Measurements from ENCODE around the gene WIZ. TPM values are rescaled to one million over a fixed set of nuclear protein-coding genes. Genes with fewer than 3 reads are reported as not detected.

The WIZ gene
- total and polyA plus RNA-seq, 2 of the 4 experiments (the other 2 are of a cell fraction) = 0.90 to 27.1 TPM

GRCh38 chr19:15400521-15401396 lies 49.0 kb downstream of the WIZ start:
- Histone ChIP-seq H3K4ac (ENCODE audit: low read depth, low read length) (no peak overlapping the region), H3K56ac (ENCODE audit: extremely low read depth, insufficient read depth, low read length) (no peak overlapping the region), H3K4me3 (ENCODE audit: insufficient read depth, low read depth, low read length) (no peak overlapping the region), H4K5ac (ENCODE audit: low read depth, low read length) (no peak overlapping the region), H3K14ac (replicated peaks; ENCODE audit: low read depth, low read length) (no peak overlapping the region), H3K9ac (ENCODE audit: low read depth, low read length) (no peak overlapping the region), H2AK9ac (replicated peaks; ENCODE audit: low read depth, low read length, poor library complexity) (no peak overlapping the region), H2AFZ (replicated peaks; ENCODE audit: low read length, poor library complexity) (no peak overlapping the region), H4K8ac (ENCODE audit: low read depth in 2 of 2, low read length in 2 of 2) (no peak overlapping the region), H3K9me1 (ENCODE audit: insufficient read depth, low read length) (peaks cover 4% of the 10 kb centered on the region; the same call in 1 of the 2 replicates), H3K36me3 (ENCODE audit: control insufficient read depth, insufficient read depth, low read length) (peaks cover 75% of the 10 kb centered on the region), H2BK5ac (ENCODE audit: low read depth, low read length, poor library complexity, severe bottlenecking) (no peak overlapping the region), H2BK120ac (ENCODE audit: low read depth, low read length) (no peak overlapping the region), H3K79me1 (ENCODE audit: low read depth in 1 of 2, low read length in 2 of 2) (peaks cover 4 to 76% of the 10 kb centered on the region in 2 experiments; a peak in 3 of 4 replicates), H2BK20ac (ENCODE audit: low read depth, low read length) (no peak overlapping the region), H3K27me3 (ENCODE audit: control insufficient read depth, insufficient read depth, low read length) (no peaks in the 10 kb centered on the region), H4K91ac (ENCODE audit: insufficient read depth, low read depth, low read length) (no peak overlapping the region), H3K18ac (ENCODE audit: low read depth, low read length) (no peak overlapping the region), H2BK15ac (ENCODE audit: low read depth, low read length) (no peak overlapping the region), H3K4me1 (ENCODE audit: control insufficient read depth, insufficient read depth, low read length) (peaks cover 5% of the 10 kb centered on the region; the same call in 1 of the 2 replicates), H3K4me2 (ENCODE audit: low read depth, low read length) (no peak overlapping the region), H3K27ac (ENCODE audit: insufficient read depth, low read length) (no peak overlapping the region), H4K20me1 (ENCODE audit: insufficient read depth, low read length) (peaks cover 90% of the 10 kb centered on the region), H3K9me3 (ENCODE audit: control insufficient read depth, insufficient read depth, low read length) (no peaks in the 10 kb centered on the region), H3K23ac (ENCODE audit: low read depth, low read length) (no peak overlapping the region), H2AK5ac (ENCODE audit: low read depth, low read length) (no peak overlapping the region)
- ChIA-PET POLR2A (ENCODE audit: unreplicated experiment) (no interaction called here), CTCF (no interaction called here)
- DNase-seq = no peak
- dilution Hi-C loops (cut with HindIII; ENCODE audit: low sequenced_read_pairs, unreplicated experiment) (no loop called here), in situ Hi-C loops (cut with MboI; ENCODE audit: low sequenced_read_pairs) (loop anchor here (25.0 kb wide), 1 partner anchor 787 kb away; the partner anchor contains the start of genes AP1M1 and FAM32A), intact Hi-C loops (cut with micrococcal nuclease) (no loop called here)
- no CpG with 5 or more reads among the region's 29 CpGs for WGBS, 2 experiments (ENCODE audit: extremely low coverage in 2 of 2, insufficient read length in 1 of 2)
- ATAC-seq (ENCODE audit: low read depth) = no peak
- BruUV-seq (replicated peaks) = no TSS peak
- no peak for TF ChIP-seq BHLHE40 (IDR thresholded peaks at IDR 0.05; ENCODE audit: low read depth, low read length)
- no peak for TF ChIP-seq USF2 (IDR thresholded peaks at IDR 0.05; ENCODE audit: low read depth, low read length)
- no peak for TF ChIP-seq SMC3 (IDR thresholded peaks at IDR 0.05; ENCODE audit: low read depth, low read length)
- TF ChIP-seq CHD1 (IDR thresholded peaks at IDR 0.05; ENCODE audit: low read depth, low read length) = no peak
- no peak for TF ChIP-seq RAD21 (IDR thresholded peaks at IDR 0.05; ENCODE audit: low read length)
- TF ChIP-seq ELK1 (IDR thresholded peaks at IDR 0.05; ENCODE audit: borderline replicate concordance, low read depth, low read length) = no peak
- TF ChIP-seq RCOR1 (IDR thresholded peaks at IDR 0.05; ENCODE audit: insufficient replicate concordance, low read length) = no peak

All from IMR-90 (cell line).